ENCODE measurements around the gene CREB3L2.

DNA sequence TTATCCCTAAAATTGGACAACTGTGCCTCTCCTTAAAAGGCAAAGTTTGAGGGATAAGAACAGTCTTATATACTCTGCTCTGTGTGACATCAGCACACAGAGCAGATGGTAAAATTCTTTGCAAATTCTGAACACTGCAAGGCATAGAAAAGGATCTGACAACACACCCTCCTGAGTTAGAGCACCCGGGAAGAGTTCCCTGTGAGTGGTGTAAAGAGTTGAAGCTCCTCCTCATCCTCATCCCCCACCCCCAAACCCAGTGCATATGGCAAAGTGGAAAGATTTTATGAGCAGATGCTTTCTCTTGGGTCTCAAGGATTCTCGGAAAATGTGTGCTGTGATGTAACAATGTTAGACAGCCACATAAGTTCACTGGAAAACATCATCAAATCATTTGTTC lies 115.1 kb downstream of the CREB3L2 start:
- TF ChIP-seq, protein P1, sequence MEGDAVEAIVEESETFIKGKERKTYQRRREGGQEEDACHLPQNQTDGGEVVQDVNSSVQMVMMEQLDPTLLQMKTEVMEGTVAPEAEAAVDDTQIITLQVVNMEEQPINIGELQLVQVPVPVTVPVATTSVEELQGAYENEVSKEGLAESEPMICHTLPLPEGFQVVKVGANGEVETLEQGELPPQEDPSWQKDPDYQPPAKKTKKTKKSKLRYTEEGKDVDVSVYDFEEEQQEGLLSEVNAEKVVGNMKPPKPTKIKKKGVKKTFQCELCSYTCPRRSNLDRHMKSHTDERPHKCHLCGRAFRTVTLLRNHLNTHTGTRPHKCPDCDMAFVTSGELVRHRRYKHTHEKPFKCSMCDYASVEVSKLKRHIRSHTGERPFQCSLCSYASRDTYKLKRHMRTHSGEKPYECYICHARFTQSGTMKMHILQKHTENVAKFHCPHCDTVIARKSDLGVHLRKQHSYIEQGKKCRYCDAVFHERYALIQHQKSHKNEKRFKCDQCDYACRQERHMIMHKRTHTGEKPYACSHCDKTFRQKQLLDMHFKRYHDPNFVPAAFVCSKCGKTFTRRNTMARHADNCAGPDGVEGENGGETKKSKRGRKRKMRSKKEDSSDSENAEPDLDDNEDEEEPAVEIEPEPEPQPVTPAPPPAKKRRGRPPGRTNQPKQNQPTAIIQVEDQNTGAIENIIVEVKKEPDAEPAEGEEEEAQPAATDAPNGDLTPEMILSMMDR (IDR thresholded peaks at IDR 0.05): no peak
- no peak for TF ChIP-seq POLR2A (IDR thresholded peaks at IDR 0.05)
